H9 (cell line): ENCODE measurements around the gene TAOK3. TPM values are rescaled to one million over a fixed set of nuclear protein-coding genes. Genes with fewer than 3 reads are reported as not detected.

ENCODE experiments used
- DNase-seq: peaks from one replicate; pipeline ENCODE4 v3.0.0-alpha.2; 2017
- H2AFZ ChIP-seq: one replicate; pipeline ENCODE4 v1.6.1; 2013; ENCODE audit warnings: mild to moderate bottlenecking, low read length, control low read depth, moderate library complexity
- H2AK5ac ChIP-seq: 2 replicates; pipeline ENCODE4 v1.6.1; 2013; ENCODE audit warnings: low read length, control low read depth, mixed read lengths; ENCODE audit not compliant: insufficient read length
- H2BK120ac ChIP-seq: one replicate; pipeline ENCODE4 v1.6.1; 2013; ENCODE audit warnings: low read depth, mild to moderate bottlenecking, low read length, control low read depth, inconsistent platforms; ENCODE audit not compliant: poor library complexity, severe bottlenecking
- H2BK12ac ChIP-seq: 2 replicates; pipeline ENCODE4 v1.6.1; 2013; ENCODE audit warnings: low read length, control low read depth, mixed read lengths, low read depth; ENCODE audit not compliant: insufficient read length
- H2BK15ac ChIP-seq: 2 replicates; pipeline ENCODE4 v1.6.1; 2013; ENCODE audit warnings: low read depth, low read length, control low read depth
- H2BK20ac ChIP-seq: one replicate; pipeline ENCODE4 v1.6.1; 2013; ENCODE audit warnings: low read depth, mild to moderate bottlenecking, low read length, control low read depth, inconsistent platforms; ENCODE audit not compliant: poor library complexity, severe bottlenecking
- H2BK5ac ChIP-seq: 2 replicates; pipeline ENCODE4 v1.6.1; 2013; ENCODE audit warnings: low read length, control low read depth, mixed read lengths; ENCODE audit not compliant: insufficient read length
- H3K14ac ChIP-seq: 2 replicates; pipeline ENCODE4 v1.6.1; 2013; ENCODE audit warnings: low read length, control low read depth; ENCODE audit not compliant: insufficient read depth
- H3K18ac ChIP-seq: 2 replicates; pipeline ENCODE4 v1.6.1; 2013; ENCODE audit warnings: low read depth, mild to moderate bottlenecking, mixed read lengths, low read length, control low read depth; ENCODE audit not compliant: insufficient read length
- H3K23ac ChIP-seq: 2 replicates; pipeline ENCODE4 v1.6.1; 2013; ENCODE audit warnings: low read length, control low read depth, mixed read lengths, low read depth; ENCODE audit not compliant: insufficient read length
- H3K23me2 ChIP-seq: 2 replicates; pipeline ENCODE4 v1.6.1; 2013; ENCODE audit warnings: low read depth, mild to moderate bottlenecking, mixed read lengths, low read length, control low read depth; ENCODE audit not compliant: insufficient read length, poor library complexity, severe bottlenecking
- H3K27ac ChIP-seq: 2 replicates; pipeline ENCODE4 v1.5.1; 2013; ENCODE audit warnings: low read length, control low read depth, mixed read lengths, low read depth; ENCODE audit not compliant: insufficient read length
- H3K27me3 ChIP-seq: 2 replicates; pipeline ENCODE4 v1.6.1; 2013; ENCODE audit warnings: low read length, control low read depth, inconsistent platforms; ENCODE audit not compliant: insufficient read depth
- H3K4ac ChIP-seq: 2 replicates; pipeline ENCODE4 v1.6.1; 2013; ENCODE audit warnings: low read depth, mild to moderate bottlenecking, control low read depth, inconsistent platforms, low read length, moderate library complexity
- H3K4me1 ChIP-seq: 2 replicates; pipeline ENCODE4 v1.6.1; 2013; ENCODE audit warnings: low read length, control low read depth, inconsistent platforms; ENCODE audit not compliant: insufficient read depth
- H3K4me2 ChIP-seq: 2 replicates; pipeline ENCODE4 v1.6.1; 2013; ENCODE audit warnings: low read length, control low read depth, mixed read lengths; ENCODE audit not compliant: insufficient read length, insufficient read depth
- H3K56ac ChIP-seq: 2 replicates; pipeline ENCODE4 v1.6.1; 2013; ENCODE audit warnings: low read depth, mild to moderate bottlenecking, mixed read lengths, low read length, control low read depth; ENCODE audit not compliant: insufficient read length
- H3K79me1 ChIP-seq: 2 replicates; pipeline ENCODE4 v1.6.1; 2013; ENCODE audit warnings: low read depth, mild to moderate bottlenecking, moderate library complexity, low read length, control low read depth, inconsistent platforms; ENCODE audit not compliant: insufficient read depth, poor library complexity, severe bottlenecking
- H3K79me2 ChIP-seq: 2 replicates; pipeline ENCODE4 v1.6.1; 2013; ENCODE audit warnings: low read length, control low read depth, inconsistent platforms; ENCODE audit not compliant: insufficient read depth
- H3K9ac ChIP-seq: 2 replicates; pipeline ENCODE4 v1.6.1; 2013; ENCODE audit warnings: low read length, control low read depth, mixed read lengths; ENCODE audit not compliant: insufficient read length; ENCODE audit errors: extremely low read depth
- H3K9me3 ChIP-seq: one replicate; pipeline ENCODE4 v1.6.1; 2013; ENCODE audit warnings: low read depth, low read length, inconsistent platforms; ENCODE audit not compliant: control insufficient read depth
- H3T11ph ChIP-seq: one replicate; pipeline ENCODE4 v1.6.1; 2013; ENCODE audit warnings: mild to moderate bottlenecking, low read length, control low read depth, inconsistent platforms
- H4K20me1 ChIP-seq: one replicate; pipeline ENCODE4 v1.6.1; 2013; ENCODE audit not compliant: control insufficient read depth, insufficient read length, insufficient read depth
- H4K5ac ChIP-seq: 2 replicates; pipeline ENCODE4 v1.6.1; 2013; ENCODE audit warnings: low read depth, mild to moderate bottlenecking, mixed read lengths, low read length, control low read depth; ENCODE audit not compliant: insufficient read length
- H4K8ac ChIP-seq: replicated peaks from 2 replicates; pipeline ENCODE4 v1.6.1; 2013; ENCODE audit warnings: low read length, control low read depth, mixed read lengths, low read depth; ENCODE audit not compliant: insufficient read length
- H4K91ac ChIP-seq: 2 replicates; pipeline ENCODE4 v1.6.1; 2013; ENCODE audit warnings: low read depth, mild to moderate bottlenecking, moderate library complexity, mixed read lengths, low read length, control low read depth; ENCODE audit not compliant: insufficient read length
- H3K27ac Mint-ChIP-seq, 3 experiments: 2 replicates in 2 of 3; 3 replicates in 1 of 3; pipeline ENCODE4 v1.8.0; 2020 to 2021; ENCODE audit warnings: mixed read lengths in 3 of 3, mild to moderate bottlenecking in 1 of 3, moderate library complexity in 1 of 3
- H3K27me3 Mint-ChIP-seq: 2 replicates; pipeline ENCODE4 v1.8.0; 2021; ENCODE audit warnings: low read depth, mild to moderate bottlenecking, moderate library complexity, mixed read lengths
- H3K36me3 Mint-ChIP-seq, 3 experiments: 2 replicates in 2 of 3; 3 replicates in 1 of 3; pipeline ENCODE4 v1.8.0; 2020 to 2021; ENCODE audit warnings: low read depth in 3 of 3, mixed read lengths in 3 of 3; ENCODE audit not compliant: insufficient read depth in 1 of 3
- H3K4me1 Mint-ChIP-seq, 2 experiments: 2 replicates each; pipeline ENCODE4 v1.8.0; 2020; ENCODE audit warnings: mixed read lengths in 2 of 2
- H3K4me3 Mint-ChIP-seq, 2 experiments: 2 replicates in 1 of 2; 3 replicates in 1 of 2; pipeline ENCODE4 v1.8.0; 2020 to 2021; ENCODE audit warnings: mild to moderate bottlenecking in 2 of 2, mixed read lengths in 2 of 2, moderate library complexity in 1 of 2
- H3K9me3 Mint-ChIP-seq, 2 experiments: 2 replicates in 1 of 2; 3 replicates in 1 of 2; pipeline ENCODE4 v1.8.0; 2020; ENCODE audit warnings: mild to moderate bottlenecking in 2 of 2, mixed read lengths in 2 of 2, moderate library complexity in 1 of 2
- CTCF ChIP-seq: fragments of 200-600 bp; sonication (generic); conservative IDR thresholded peaks from 3 replicates; pipeline ENCODE4 v1.8.0; 2021; ENCODE audit warnings: antibody characterized with exemption, mild to moderate bottlenecking
- WGBS: extraction: QIAGEN DNeasy Blood & Tissue Kit; methylation state at CpG from one replicate; pipeline ENCODE4 v1.1.7; 2013; ENCODE audit warnings: missing lambda C conversion rate, low lambda C conversion rate, mixed read lengths; ENCODE audit not compliant: insufficient read length; ENCODE audit errors: extremely low coverage; 5-methylcytosine and 5-hydroxymethylcytosine counted together
- total RNA-seq: library from RNA; stranded (reverse); gene quantifications from 2 replicates; pipeline ENCODE4 v1.2.1, GENCODE V29; 2021

The TAOK3 gene
- total RNA-seq, 1 experiment from 2014 or later: 5.2 TPM

DNA sequence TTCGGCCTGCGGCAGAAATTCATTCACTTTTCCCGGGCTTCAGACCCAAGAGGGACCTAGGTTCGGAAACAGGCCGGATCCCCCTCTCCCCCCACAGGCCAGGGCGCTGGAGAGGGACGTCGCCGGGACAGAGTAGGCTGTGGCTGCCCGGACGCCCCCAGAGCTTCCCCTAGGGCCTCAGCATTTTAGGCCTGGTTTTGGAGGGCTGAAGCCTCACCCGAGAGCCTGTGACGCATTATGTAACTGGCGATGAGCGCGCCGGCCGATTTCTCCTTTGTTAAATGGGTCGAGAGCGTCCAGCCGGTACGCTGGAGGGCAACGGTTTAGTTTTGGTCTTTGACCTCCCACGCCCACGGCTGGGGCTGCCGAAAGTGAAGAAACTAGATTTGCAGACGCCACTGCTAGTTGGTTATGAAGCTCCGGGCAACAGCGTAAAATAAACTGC is 236.1 kb downstream of the TAOK3 start:
- Mint-ChIP-seq H3K36me3 (peaks cover 37 to 50% (median 38%) of the 10 kb centered on the region in 3 experiments), H3K4me1 (peaks cover 12 to 14% of the 10 kb centered on the region in 2 experiments), H3K9me3 (peaks cover 0 to 3% of the 10 kb centered on the region in 2 experiments; a peak in 1 of 5 replicates), H3K27me3 (no peaks in the 10 kb centered on the region), H3K27ac (peak overlapping the region in 2 of 3 experiments; percentile 5 to 96; a peak in 3 of 7 replicates), H3K4me3 (peak overlapping the region; percentile 89)
- H4K20me1 ChIP-seq: no peaks in the 10 kb centered on the region
- no peak overlapping the region for H2BK20ac ChIP-seq
- H3K4me1 ChIP-seq: no peaks in the 10 kb centered on the region
- no peak overlapping the region for H4K91ac ChIP-seq
- no peaks in the 10 kb centered on the region for H3K27me3 ChIP-seq
- peak overlapping the region; percentile 85 for H3K14ac ChIP-seq
- H3K56ac ChIP-seq: no peak overlapping the region
- no peak overlapping the region for H2AFZ ChIP-seq
- TF ChIP-seq CTCF: no peak
- no CpG with 5 or more reads among the region's 29 CpGs for WGBS
- H3K23ac ChIP-seq: no peak overlapping the region
- H3K18ac ChIP-seq: peak overlapping the region; percentile 3
- H3K9me3 ChIP-seq: no peaks in the 10 kb centered on the region
- H3K79me2 ChIP-seq: peaks cover 22% of the 10 kb centered on the region; the same call in 1 of the 2 replicates
- no peak overlapping the region for H4K8ac ChIP-seq
- peak; percentile 42 for DNase-seq
- H3K23me2 ChIP-seq: peaks cover 7% of the 10 kb centered on the region
- H3K4ac ChIP-seq: no peak overlapping the region; the same call in 1 of the 2 replicates
- H2BK12ac ChIP-seq: no peak overlapping the region
- H3T11ph ChIP-seq: no peak overlapping the region
- H3K79me1 ChIP-seq: peaks cover 11% of the 10 kb centered on the region
- peak overlapping the region; percentile 68 for H3K4me2 ChIP-seq
- no peak overlapping the region for H2BK120ac ChIP-seq
- no peak overlapping the region for H3K27ac ChIP-seq
- H4K5ac ChIP-seq: no peak overlapping the region
- peak overlapping the region; percentile 82 for H3K9ac ChIP-seq
- H2AK5ac ChIP-seq: no peak overlapping the region
- H2BK15ac ChIP-seq: no peak overlapping the region
- no peak overlapping the region for H2BK5ac ChIP-seq
